ENCODE results near the gene DOCK8.
"Not testable (repeated sequence)": the region's sequence is repeated elsewhere in the genome, so short reads cannot be mapped to it uniquely, and the experiment has no call there.

The DOCK8 gene

DNA sequence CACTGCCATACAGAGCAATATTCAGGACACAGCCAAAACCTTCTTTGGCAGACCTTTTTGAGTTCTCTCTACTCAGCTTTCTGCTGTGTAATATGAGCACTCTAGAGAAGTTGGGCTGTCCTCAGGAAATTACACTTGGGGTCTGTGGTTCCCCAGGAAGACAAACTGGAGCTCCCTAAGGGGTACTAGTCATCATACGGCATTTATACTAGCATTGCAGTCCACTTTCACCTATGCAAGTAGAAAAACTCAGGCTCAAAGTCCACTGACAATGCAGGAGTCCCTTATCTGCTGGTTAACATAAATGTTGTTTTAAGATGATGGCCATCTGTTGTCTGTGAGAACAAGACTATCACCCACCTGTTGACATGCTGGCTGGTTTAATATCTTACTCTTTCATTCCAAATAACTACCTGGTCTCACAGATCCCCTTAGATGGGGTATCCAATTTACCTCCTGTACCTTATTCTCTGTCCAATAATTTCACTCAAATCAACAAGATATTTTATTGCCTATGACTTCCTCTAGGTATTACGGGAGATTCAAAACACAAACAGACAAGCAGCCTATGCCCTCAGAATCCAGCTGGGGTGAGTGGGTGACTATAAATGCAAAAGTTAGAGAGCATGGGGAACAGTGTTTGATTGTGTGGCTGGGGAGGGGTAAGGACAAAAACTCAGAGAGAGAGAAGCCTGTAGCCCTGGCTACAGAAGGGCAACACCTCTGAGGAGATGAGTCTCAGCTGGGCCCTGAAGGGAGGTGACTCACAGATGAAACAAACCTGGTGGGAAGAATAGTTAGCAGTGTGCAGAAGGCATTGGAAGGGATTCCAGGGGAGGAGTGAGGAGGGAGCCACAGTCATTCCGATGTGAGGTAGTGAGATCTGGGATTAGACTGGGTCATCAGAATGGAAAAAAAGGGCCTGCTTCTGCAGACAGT, 10.2 kb downstream of the DOCK8 start:
- in situ Hi-C loops (cut with HindIII; ENCODE audit: low sequenced_read_pairs): no loop called here

DNA sequence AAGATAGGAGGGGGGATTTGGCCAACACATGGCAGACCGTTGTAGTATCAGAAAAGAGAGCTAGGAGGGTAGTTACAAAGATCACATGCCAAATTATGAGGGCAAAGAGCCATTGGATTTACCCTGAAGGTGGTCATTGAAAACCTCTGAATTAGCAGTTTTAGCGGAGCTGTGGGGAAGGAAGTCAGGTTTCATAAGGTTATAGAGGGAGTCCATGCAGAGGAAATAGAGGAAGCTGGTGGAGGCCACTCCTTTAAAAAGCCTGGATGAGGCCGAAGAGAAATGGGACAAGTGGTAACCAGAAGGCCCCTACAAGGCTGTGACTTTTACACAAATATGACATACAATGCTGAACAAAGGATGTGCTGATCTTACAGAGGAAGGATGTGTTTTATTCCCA, 13.2 kb downstream of the DOCK8 start:
- in situ Hi-C loops (cut with HindIII; ENCODE audit: low sequenced_read_pairs): no loop called here

DNA sequence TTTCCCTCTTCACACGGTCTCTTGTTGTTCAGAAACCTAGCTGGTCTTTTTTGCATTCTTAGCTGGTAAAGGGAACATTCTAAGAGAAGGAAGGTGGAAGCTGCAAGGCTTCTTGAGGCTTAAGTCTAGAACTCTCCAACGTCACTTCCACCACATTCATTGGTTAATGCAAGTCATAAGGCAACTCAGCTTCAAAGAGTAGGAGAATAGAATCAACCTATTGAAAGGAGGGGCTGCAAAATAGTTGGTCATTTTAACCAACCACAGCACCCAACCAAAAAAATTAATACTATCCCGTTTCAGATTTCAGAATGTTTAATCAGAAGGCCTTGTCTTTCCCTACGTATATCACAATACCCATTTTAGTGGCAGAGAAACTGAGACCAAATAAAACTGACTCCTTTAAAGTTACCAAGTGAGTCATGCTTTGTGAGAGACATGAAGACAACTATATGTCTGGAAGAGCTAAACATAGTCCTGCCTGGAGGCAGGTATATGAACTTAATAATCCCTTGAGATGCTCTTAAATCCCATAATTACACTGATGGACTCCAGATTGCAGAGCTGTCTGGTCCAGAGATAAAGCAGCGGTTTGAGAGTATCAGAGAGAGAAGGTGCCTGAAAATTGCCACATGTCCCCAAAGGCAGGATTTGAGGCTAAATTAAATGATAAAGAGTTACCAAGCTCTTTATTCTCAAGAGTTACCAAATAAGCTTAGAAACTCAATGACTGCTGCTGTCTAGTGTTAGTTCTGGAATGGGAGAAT, 14.4 kb downstream of the DOCK8 start:
- in situ Hi-C loops (cut with HindIII; ENCODE audit: low sequenced_read_pairs): no loop called here

DNA sequence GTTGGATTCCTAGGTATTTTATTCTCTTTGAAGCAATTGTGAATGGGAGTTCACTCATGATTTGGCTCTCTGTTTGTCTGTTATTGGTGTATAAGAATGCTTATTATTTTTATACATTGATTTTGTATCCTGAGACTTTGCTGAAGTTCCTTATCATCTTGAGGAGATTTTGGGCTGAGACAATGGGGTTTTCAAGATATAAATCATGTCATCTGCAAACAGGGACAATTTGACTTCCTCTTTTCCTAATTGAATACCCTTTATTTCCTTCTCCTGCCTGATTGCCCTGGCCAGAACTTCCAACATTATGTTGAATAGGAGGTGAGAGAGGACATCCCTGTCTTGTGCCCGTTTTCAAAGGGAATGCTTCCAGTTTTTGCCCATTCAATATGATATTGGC, 17.0 kb downstream of the DOCK8 start:
- in situ Hi-C loops (cut with HindIII; ENCODE audit: low sequenced_read_pairs): not testable (repeated sequence)

DNA sequence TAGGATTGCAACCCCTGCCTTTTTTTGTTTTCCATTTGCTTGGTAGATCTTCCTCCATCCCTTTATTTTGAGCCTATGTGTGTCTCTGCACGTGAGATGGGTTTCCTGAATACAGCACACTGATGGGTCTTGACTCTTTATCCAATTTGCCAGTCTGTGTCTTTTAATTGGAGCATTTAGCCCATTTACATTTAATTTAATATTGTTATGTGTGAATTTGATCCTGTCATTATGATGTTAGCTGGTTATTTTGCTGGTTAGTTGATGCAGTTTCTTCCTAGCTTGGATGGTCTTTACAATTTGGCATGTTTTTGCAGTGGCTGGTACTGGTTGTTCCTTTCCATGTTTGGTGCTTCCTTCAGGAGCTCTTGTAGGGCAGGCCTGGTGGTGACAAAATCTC, 19.0 kb downstream of the DOCK8 start:
- in situ Hi-C loops (cut with HindIII; ENCODE audit: low sequenced_read_pairs): not testable (repeated sequence)

DNA sequence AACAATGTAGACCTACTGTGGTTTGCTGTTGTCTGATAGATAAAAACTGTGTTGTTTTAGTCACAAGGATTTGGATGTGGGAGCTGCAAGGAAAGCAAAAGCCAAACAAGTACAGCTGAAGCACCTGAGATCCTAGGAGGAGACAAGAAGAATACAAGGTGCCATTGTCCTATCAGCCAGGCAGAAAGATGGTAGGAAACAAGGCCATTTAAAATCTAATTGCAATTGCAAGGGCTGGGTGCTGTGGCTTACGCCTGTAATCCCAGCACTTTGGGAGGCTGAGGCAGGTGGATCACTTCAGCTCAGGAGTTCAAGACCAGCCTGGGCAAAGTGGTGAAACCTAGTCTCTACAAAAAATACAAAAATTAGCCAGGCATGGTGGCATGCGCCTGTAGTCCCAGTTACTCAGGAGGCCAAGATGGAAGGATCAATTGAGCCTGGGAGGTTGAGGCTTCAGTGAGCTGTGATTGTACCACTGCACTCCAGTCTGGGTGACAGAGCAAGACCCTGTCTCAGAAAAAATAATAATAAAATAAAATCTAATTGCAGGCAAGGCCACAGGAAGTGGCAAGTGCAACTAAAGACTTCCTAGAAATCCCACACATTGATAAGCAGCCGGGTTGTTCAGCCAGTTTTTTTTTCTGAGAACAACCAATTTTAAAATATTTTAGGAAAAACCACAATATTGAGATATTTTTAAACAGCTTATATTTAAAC, 22.6 kb downstream of the DOCK8 start:
- in situ Hi-C loops (cut with HindIII; ENCODE audit: low sequenced_read_pairs): no loop called here

DNA sequence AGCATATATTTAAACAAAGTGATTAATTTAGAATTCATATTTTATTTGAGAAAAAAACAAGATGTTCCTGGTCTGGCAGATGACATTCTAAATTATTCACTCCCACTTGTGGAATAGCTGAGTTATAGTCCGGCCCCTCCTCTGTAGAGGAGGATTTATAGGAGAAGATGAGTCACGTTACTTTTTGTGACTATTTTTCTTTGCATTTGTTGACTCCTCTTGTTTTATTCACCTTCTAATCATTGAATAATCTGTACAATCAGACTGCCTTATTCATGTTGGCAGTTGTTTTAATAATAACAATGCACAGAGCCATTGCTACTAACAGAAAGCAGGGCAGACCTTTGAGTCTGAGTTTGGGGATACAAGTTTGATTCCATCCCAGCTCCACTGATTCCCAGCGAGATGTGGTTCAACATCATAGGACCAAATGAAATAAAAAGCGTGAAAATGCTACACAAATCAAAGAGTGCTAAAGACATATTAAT, 23.2 kb downstream of the DOCK8 start:
- in situ Hi-C loops (cut with HindIII; ENCODE audit: low sequenced_read_pairs): no loop called here

DNA sequence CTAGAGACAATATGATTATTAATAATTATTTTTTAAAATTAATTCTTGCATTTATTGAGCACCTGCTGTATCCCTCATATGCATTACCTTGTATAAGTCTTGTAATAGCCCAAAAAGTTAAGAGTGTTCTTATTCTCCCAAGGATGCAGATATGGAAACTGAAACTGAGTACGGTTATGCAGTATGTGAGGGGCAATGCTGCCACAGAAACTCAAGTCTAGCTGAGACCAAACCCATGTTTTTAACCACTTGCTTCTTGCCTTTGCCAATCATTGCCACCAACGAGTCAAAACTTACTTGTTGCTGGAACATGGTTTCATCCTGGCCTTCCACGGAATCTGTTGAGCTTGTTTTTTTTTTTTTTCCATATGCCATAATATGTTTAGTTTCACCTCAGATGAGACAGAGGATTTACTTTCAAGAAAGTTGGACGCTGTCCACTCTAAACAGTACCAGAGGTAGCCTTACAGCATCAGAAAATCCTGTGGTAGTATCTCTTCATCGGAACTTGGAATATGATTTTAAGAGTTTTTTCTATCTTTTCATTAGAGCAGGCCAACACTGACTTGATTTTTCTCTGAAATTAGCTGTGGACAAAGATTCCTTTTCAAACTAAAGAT, 27.9 kb downstream of the DOCK8 start:
- in situ Hi-C loops (cut with HindIII; ENCODE audit: low sequenced_read_pairs): no loop called here

DNA sequence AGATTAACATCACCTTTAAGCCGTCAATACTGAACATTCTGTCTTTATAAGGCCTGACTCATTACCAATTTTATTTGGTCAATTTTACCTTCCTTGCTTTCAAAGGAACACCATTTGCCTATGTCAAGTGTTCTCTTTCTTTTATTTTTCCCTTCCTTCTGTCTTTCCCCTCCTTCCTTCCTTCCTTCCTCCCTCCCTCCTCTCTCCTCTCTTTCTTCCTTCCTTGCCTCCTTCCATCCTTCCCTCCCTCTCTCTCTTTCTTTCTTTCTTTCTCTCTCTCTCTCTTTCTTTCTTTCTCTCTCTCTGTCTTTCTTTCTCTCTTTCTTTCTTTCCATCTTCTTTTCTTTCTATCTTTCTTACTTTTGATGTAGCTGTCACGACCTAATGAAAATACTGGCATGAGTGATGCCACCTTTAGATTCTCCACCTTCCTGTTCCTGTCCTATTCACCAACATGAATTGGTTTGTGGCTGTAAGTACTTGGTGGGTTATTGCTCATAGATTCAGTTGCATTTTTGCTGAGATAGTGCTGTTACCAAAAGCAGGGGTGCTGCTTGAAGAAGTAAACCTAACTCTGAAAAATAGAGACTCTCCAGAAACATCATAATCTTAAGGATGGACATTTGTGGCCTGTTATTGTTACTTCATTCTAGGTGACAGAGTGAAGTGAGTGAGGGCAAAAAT, 33.8 kb downstream of the DOCK8 start:
- in situ Hi-C loops (cut with HindIII; ENCODE audit: low sequenced_read_pairs): no loop called here

DNA sequence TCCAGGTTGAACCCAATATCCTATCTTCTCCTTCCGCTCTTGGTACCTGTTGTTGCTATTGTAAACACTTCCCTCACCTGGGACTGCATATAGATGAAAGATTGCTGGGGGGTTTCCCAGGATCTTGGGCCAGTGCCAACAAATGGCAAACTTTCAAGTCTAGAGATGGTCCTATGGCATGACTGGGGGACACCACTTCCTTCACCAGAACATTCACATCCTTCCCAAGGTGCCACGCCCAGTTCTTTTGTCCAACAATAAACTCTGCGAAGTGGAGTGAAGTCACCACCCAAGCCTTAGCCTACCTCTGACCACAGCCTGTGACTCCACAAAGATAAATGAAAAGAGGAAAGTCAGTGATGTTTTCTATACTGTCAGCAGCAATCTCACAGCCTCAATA, 34.4 kb downstream of the DOCK8 start:
- in situ Hi-C loops (cut with HindIII; ENCODE audit: low sequenced_read_pairs): no loop called here

DNA sequence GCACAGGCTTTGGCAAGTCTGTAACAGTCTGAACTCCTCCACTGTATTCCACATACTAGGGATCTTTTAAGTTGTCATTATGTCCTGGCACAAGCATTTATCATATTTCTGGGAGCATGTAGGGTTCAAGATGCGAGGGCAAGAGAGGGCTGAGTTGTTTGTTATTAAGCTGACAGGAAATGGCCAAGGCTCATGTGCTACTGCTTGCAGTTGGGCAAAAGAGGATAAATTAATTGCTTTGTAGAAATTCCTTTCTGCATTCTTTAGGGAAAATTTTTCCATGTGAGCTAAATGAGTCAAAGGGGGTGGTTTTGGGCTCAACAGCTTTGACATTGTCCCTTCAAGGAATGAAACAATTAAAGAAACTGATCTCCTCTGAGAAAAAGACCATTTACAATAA, 35.4 kb downstream of the DOCK8 start:
- in situ Hi-C loops (cut with HindIII; ENCODE audit: low sequenced_read_pairs): loop anchor here (5.0 kb wide), 1 partner anchor 47 kb away; no protein-coding TSS in a partner anchor

DNA sequence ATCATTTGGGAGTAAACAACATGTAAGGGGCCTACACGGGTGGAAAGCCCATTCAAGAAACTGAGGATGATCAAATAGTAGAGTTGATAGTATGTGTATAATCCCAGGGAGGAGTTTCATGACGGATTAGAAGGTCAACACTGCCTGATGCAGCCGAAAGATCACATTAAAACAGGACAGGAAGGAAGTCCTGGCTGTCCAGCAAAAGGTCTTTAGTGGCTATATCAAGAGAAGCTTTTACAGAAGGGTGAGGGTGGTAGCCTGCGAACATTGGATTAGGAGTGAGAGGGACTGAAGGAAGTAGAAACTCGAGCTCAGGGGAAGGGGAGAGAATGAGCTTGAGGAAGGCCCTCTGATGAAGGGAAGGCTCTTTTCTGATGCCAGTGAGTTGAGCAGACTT, 36.0 kb downstream of the DOCK8 start:
- in situ Hi-C loops (cut with HindIII; ENCODE audit: low sequenced_read_pairs): loop anchor here (5.0 kb wide), 1 partner anchor 47 kb away; no protein-coding TSS in a partner anchor

DNA sequence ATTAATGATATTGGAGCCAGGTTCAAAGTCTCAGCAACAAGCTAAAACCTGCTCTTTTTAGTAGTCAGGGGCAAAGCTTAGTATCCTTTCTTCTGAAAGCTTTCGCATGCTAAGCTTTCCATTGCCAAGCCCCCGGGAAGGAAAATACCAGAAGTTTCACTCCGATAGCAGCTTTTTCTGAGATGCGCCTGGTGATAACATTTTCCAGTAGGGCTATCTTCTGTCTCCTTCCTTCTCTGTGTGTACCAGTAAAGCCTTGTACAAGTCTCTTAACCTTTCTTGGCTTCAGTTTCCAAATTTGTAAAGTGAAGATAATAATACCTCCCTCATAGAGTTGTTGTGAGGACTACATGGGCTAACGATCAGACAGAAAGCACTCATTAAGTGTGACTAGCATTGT, 36.7 kb downstream of the DOCK8 start:
- in situ Hi-C loops (cut with HindIII; ENCODE audit: low sequenced_read_pairs): loop anchor here (5.0 kb wide), 1 partner anchor 46 kb away; no protein-coding TSS in a partner anchor

DNA sequence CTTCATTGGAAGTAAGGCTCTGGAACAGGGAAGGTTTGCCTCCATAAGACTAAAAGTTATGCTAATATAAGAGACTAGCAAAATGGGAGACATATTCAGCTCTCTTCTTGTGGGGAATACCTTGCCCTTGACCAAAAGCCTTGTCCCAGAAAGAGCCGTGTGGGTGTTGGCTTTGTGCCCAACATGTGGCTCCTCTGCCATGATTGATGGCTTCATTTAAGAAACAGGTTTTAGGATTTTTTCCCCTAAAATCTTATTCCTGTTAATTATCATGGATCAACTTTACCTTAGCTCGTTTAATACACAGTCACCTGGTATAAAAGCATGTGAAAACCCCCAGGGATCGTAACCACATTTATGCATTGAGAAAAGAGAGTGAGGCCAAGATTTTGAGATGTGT, 38.9 kb downstream of the DOCK8 start:
- in situ Hi-C loops (cut with HindIII; ENCODE audit: low sequenced_read_pairs): loop anchor here (5.0 kb wide), 1 partner anchor 44 kb away; no protein-coding TSS in a partner anchor

DNA sequence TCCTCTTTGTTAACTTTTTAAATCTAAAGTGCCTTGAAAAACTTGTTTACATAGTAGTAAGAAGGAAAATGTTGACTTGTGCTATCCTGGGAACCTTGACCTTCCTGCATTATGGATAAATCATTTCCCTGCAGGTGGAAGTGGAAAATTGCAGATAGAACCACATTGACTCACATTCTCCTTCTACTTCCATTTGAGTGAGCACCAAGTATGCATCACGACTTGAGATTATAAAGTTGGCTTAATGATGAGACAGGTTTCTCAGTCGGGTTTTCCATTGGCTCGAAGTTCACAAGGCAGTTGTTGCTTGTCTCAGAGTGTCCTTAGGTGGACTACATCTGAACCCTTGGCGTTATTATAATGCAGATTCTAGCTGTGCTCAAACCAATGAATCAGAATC, 39.9 kb downstream of the DOCK8 start:
- in situ Hi-C loops (cut with HindIII; ENCODE audit: low sequenced_read_pairs): loop anchor here (5.0 kb wide), 1 partner anchor 43 kb away; no protein-coding TSS in a partner anchor

DNA sequence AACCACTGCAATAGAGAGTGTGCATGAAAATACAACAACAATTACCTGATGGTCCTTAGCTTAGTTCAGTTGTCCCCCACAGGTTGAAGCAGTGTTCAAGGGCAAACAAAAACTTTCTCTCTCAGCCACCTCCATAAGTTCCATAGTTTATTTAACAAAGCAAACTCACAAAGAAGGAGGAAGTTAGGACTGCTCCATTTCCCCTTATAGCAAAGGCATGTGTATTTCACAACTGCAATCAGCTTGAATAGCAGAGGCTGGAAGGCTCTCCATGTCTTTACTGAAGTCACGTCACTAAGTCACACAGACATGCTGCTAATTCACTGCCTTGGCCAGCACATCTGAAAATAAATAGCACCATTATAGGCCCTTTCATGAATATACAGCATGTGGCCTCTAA, 43.3 kb downstream of the DOCK8 start:
- in situ Hi-C loops (cut with HindIII; ENCODE audit: low sequenced_read_pairs): no loop called here

DNA sequence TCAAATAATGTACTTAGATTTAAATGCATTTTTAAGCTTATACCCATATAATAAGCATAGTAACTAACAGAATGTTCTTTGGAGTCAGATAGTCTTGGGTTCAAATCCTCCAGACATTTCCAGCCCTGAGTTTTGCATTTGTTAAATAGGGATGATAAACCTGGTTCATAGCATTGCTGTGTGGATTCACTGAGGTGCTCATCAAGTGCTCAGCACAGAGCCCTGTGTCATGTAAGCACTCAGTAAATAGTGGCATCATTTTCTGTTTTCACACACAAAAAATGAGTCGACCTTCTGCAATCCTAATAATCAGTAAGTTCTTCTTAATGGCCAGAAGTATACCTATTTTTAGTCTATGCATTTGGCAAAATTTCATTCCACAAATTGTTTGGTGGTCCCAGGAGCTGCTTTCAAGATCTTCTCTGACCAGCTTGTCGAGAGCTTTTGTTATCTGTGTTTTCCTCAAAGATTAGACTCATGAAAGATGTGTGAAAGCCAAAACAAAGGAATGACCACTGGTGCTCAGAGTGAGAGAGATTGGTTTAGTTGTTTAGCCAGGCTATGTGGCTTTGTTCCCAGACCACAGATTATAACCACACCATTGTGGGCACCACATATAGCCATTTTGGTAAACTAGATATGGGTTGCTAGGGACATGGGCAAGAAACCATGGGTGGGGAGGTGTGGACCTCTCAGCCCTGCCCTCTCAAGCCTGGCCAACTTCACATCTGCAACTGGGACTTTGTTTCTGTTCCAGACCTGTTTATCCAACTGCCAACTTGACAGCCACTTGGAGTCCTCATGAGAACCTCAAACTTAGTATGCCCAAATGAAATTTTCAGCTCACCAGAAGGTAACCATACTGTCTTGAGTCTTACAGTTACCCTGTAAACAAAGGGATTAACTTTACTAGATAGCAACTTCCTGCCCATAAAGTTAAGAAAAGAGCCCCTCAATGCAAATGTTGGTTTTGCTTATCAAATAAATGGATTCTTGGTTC, 45.0 kb downstream of the DOCK8 start:
- in situ Hi-C loops (cut with HindIII; ENCODE audit: low sequenced_read_pairs): no loop called here

DNA sequence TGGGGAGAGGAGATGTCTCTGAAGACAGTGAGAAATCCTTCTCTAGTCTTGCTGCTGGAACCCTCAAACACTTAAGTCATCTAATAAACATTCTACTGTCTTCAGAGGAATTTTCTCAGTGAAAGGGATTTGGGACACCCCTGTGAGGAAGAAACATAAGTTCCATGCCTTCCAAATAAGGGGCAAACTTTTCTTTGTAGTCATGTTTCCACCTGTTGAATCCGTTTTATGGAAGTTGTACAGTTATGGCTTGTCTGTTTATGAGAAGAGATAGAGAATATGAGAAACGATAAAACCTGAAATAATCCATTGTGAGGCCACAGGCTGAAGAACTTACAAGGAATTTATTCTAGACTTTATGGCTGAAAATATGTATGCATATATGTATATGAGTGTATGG, 49.6 kb downstream of the DOCK8 start:
- in situ Hi-C loops (cut with HindIII; ENCODE audit: low sequenced_read_pairs): no loop called here
